CD14-positive monocyte (primary cell): Measurements from ENCODE around the gene TMX3. TPM values are rescaled to one million over a fixed set of nuclear protein-coding genes. Genes with fewer than 3 reads are reported as not detected.

ENCODE experiments used
- DNase-seq, 3 donors: peaks; one replicate each; pipeline ENCODE4 v3.0.0-alpha.2; 2011 to 2022
- H2AFZ ChIP-seq: 2 replicates; pipeline ENCODE4 v1.6.0; 2012; ENCODE audit warnings: mild to moderate bottlenecking, low read depth, low read length, inconsistent platforms; ENCODE audit not compliant: insufficient read depth, poor library complexity, severe bottlenecking
- H3K27ac ChIP-seq, 2 donors: 1 replicate in 1 of 2; 2 replicates in 1 of 2; pipeline ENCODE4 v1.5.1; 2012 to 2013; ENCODE audit warnings: low read length in 2 of 2, control low read depth in 1 of 2, inconsistent platforms in 1 of 2, low read depth in 1 of 2, mild to moderate bottlenecking in 1 of 2
- H3K27me3 ChIP-seq, 2 donors: one replicate each; pipeline versions ENCODE4 v1.6.0 to v1.6.1; 2011 to 2013; ENCODE audit warnings: low read length in 2 of 2; ENCODE audit not compliant: control insufficient read depth in 2 of 2, insufficient read depth in 2 of 2
- H3K36me3 ChIP-seq, 2 donors: replicated peaks in 1 of 2; 1 replicate in 1 of 2; 2 replicates in 1 of 2; pipeline versions ENCODE4 v1.5.1 to v1.6.1; 2012 to 2013; ENCODE audit warnings: low read length in 2 of 2, control low read depth in 1 of 2, inconsistent platforms in 1 of 2, mild to moderate bottlenecking in 1 of 2; ENCODE audit not compliant: insufficient read depth in 2 of 2, control insufficient read depth in 1 of 2
- H3K4me1 ChIP-seq, 2 donors: 1 replicate in 1 of 2; 2 replicates in 1 of 2; pipeline versions ENCODE4 v1.5.1 to v1.6.1; 2012 to 2013; ENCODE audit warnings: low read length in 2 of 2, control low read depth in 1 of 2, inconsistent platforms in 1 of 2, mild to moderate bottlenecking in 1 of 2, moderate library complexity in 1 of 2; ENCODE audit not compliant: insufficient read depth in 2 of 2, control insufficient read depth in 1 of 2
- H3K4me2 ChIP-seq: replicated peaks from 2 replicates; pipeline ENCODE3; 2012; ENCODE audit warnings: low read length, moderate library complexity, mild to moderate bottlenecking; ENCODE audit not compliant: poor library complexity, severe bottlenecking; ENCODE audit errors: extremely low read depth
- H3K4me3 ChIP-seq, 3 experiments: fragments of 200-600 bp in 1 of 3; sonication (generic) in 1 of 3; replicated peaks in 1 of 3; 1 replicate in 2 of 3; 2 replicates in 1 of 3; pipeline ENCODE4 v1.5.1; 2011 to 2013; ENCODE audit warnings: low read length in 3 of 3, mild to moderate bottlenecking in 3 of 3, control low read depth in 2 of 3, low read depth in 2 of 3, inconsistent platforms in 1 of 3, moderate library complexity in 1 of 3
- H3K79me2 ChIP-seq: 2 replicates; pipeline ENCODE4 v1.6.0; 2012; ENCODE audit warnings: mild to moderate bottlenecking, control low read depth, inconsistent platforms, low read length, moderate library complexity; ENCODE audit not compliant: insufficient read depth
- H3K9ac ChIP-seq: 2 replicates; pipeline ENCODE4 v1.6.0; 2017; ENCODE audit warnings: low read length, mild to moderate bottlenecking; ENCODE audit not compliant: insufficient read depth, poor library complexity, severe bottlenecking
- H3K9me3 ChIP-seq, 2 donors: replicated peaks in 1 of 2; 1 replicate in 1 of 2; 2 replicates in 1 of 2; pipeline versions ENCODE4 v1.5.1 to v1.6.1; 2012 to 2013; ENCODE audit warnings: low read length in 2 of 2, control low read depth in 1 of 2; ENCODE audit not compliant: control insufficient read depth in 1 of 2, insufficient read depth in 1 of 2
- H4K20me1 ChIP-seq: 2 replicates; pipeline ENCODE4 v1.6.0; 2012; ENCODE audit warnings: mild to moderate bottlenecking, low read length, control low read depth, moderate library complexity; ENCODE audit not compliant: insufficient read depth
- H3K27ac Mint-ChIP-seq, 7 donors: one replicate each; pipeline ENCODE4 v1.8.0; 2020; ENCODE audit warnings: mild to moderate bottlenecking in 7 of 7, mixed read lengths in 7 of 7, moderate library complexity in 6 of 7, inconsistent platforms in 2 of 7
- H3K27me3 Mint-ChIP-seq, 3 donors: one replicate each; pipeline ENCODE4 v1.8.0; 2021 to 2022; ENCODE audit warnings: low read depth in 3 of 3, mild to moderate bottlenecking in 3 of 3, mixed read lengths in 3 of 3, moderate library complexity in 3 of 3, inconsistent platforms in 1 of 3
- H3K36me3 Mint-ChIP-seq, 2 donors: one replicate each; pipeline ENCODE4 v1.8.0; 2020; ENCODE audit warnings: mixed read lengths in 2 of 2, inconsistent platforms in 1 of 2, mild to moderate bottlenecking in 1 of 2
- H3K4me1 Mint-ChIP-seq: one replicate; pipeline ENCODE4 v1.8.0; 2020; ENCODE audit warnings: mild to moderate bottlenecking, mixed read lengths
- H3K4me3 Mint-ChIP-seq, 2 donors: one replicate each; pipeline ENCODE4 v1.8.0; 2020; ENCODE audit warnings: mild to moderate bottlenecking in 2 of 2, mixed read lengths in 2 of 2, moderate library complexity in 1 of 2
- H3K9me3 Mint-ChIP-seq, 7 donors: one replicate each; pipeline ENCODE4 v1.8.0; 2020 to 2022; ENCODE audit warnings: mixed read lengths in 7 of 7, mild to moderate bottlenecking in 6 of 7, moderate library complexity in 6 of 7, inconsistent platforms in 2 of 7
- WGBS: methylation state at CpG from one replicate; pipeline ENCODE4 v1.1.5; 2013; ENCODE audit warnings: missing lambda C conversion rate; ENCODE audit not compliant: insufficient coverage; 5-methylcytosine and 5-hydroxymethylcytosine counted together
- intact Hi-C, 2 donors: fragments of 100-400 bp; cut with micrococcal nuclease; formaldehyde crosslinking; loops; one replicate each; pipeline versions ENCODE4 v1.15.0 to v1.15.1; 2023
- polyA plus RNA-seq, 3 donors: library from polyadenylated mRNA; depleted of rRNA in 1 of 3; unstranded in 2 of 3; stranded (reverse) in 1 of 3; fragments of 300-500 nt in 2 of 3; fragments of >200 nt in 1 of 3; fragmentation: Illumina TruSeq in 2 of 3; gene quantifications; 1 replicate in 2 of 3; 2 replicates in 1 of 3; pipeline ENCODE4 v1.2.3, GENCODE V29; 2012 to 2021
- TF ChIP-seq, protein P1 (sequence below): fragments of 200-600 bp; IDR thresholded peaks from one replicate; pipeline ENCODE4 v1.8.0; 2022; ENCODE audit warnings: antibody characterized with exemption, mild to moderate bottlenecking

The TMX3 gene
- polyA plus RNA-seq, 3 donors, result 13.7 to 37.7 (median 16.5) TPM

DNA sequence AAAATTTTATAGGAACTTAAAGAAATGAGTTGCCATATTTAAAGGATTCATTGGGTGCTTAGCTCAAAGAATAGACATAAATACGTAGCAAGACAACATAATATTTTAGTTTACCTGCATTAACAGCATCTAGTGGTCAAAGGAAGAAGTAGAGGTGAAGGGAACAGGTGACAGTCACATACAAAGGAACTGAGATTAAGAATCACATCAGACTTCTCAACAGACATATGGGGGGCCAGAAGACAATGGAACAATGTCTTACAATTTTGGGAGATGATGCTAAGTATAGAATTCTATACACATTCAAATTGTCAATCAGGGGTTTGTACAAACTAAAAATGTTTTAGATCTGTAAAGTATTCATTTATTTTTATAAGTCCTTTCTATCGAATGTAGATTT lies 44.4 kb upstream of the TMX3 start:
- Histone ChIP-seq H2AFZ (no peak overlapping the region), H3K4me3 (no peak overlapping the region), H3K9ac (no peak overlapping the region), H3K79me2 (no peaks in the 10 kb centered on the region), H3K36me3 (no peaks in the 10 kb centered on the region), H3K27me3 (no peaks in the 10 kb centered on the region), H3K4me1 (no peaks in the 10 kb centered on the region), H3K27ac (no peak overlapping the region), H3K9me3 (peaks cover 3 to 12% of the 10 kb centered on the region in 2 donors), H3K4me2 (no peak overlapping the region), H4K20me1 (no peaks in the 10 kb centered on the region)
- H3K9me3 Mint-ChIP-seq, result peaks cover 3 to 12% (median 8%) of the 10 kb centered on the region in 7 donors
- intact Hi-C loops, result no loop called here
- TF ChIP-seq, protein P1, sequence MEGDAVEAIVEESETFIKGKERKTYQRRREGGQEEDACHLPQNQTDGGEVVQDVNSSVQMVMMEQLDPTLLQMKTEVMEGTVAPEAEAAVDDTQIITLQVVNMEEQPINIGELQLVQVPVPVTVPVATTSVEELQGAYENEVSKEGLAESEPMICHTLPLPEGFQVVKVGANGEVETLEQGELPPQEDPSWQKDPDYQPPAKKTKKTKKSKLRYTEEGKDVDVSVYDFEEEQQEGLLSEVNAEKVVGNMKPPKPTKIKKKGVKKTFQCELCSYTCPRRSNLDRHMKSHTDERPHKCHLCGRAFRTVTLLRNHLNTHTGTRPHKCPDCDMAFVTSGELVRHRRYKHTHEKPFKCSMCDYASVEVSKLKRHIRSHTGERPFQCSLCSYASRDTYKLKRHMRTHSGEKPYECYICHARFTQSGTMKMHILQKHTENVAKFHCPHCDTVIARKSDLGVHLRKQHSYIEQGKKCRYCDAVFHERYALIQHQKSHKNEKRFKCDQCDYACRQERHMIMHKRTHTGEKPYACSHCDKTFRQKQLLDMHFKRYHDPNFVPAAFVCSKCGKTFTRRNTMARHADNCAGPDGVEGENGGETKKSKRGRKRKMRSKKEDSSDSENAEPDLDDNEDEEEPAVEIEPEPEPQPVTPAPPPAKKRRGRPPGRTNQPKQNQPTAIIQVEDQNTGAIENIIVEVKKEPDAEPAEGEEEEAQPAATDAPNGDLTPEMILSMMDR, result no peak
- H3K27me3 Mint-ChIP-seq, result no peaks in the 10 kb centered on the region
- no CpG with 5 or more reads among the region's 2 CpGs for WGBS
- H3K4me1 Mint-ChIP-seq, result no peaks in the 10 kb centered on the region
- DNase-seq, result no peak
- H3K27ac Mint-ChIP-seq, result no peak overlapping the region
- H3K4me3 Mint-ChIP-seq, result no peak overlapping the region
- no peaks in the 10 kb centered on the region for H3K36me3 Mint-ChIP-seq

DNA sequence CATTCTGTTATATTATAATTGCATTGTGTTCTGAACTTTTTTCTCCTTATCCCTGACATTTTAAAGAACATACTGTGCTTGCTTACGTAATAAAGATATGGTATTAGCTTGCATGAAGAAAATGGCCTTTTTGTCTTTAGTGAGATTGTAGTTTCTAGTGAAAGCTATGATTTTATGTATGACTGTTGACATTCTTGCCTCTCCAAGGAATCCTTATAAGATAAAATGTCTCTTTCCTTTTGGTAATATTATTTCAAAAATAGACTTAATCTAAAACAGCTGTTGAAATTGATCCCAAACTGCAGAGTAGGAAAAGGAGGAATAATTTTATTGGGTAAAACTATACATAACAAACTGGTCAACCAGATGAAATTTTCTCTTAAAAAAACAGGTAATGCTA lies 42.2 kb upstream of the TMX3 start:
- Histone ChIP-seq H3K4me3 (no peak overlapping the region), H3K79me2 (no peaks in the 10 kb centered on the region), H3K9ac (no peak overlapping the region), H4K20me1 (no peaks in the 10 kb centered on the region), H3K9me3 (peaks cover 3 to 12% of the 10 kb centered on the region in 2 donors), H3K4me2 (no peak overlapping the region), H3K27me3 (no peaks in the 10 kb centered on the region), H2AFZ (no peak overlapping the region), H3K27ac (no peak overlapping the region), H3K4me1 (no peaks in the 10 kb centered on the region), H3K36me3 (no peaks in the 10 kb centered on the region)
- TF ChIP-seq, protein P1, result no peak
- intact Hi-C loops, result no loop called here
- no CpG with 5 or more reads among the region's 1 CpG for WGBS
- no peak overlapping the region for H3K27ac Mint-ChIP-seq
- H3K36me3 Mint-ChIP-seq, result no peaks in the 10 kb centered on the region
- H3K9me3 Mint-ChIP-seq, result peaks cover 3 to 14% (median 11%) of the 10 kb centered on the region in 7 donors
- no peaks in the 10 kb centered on the region for H3K4me1 Mint-ChIP-seq
- no peak overlapping the region for H3K4me3 Mint-ChIP-seq
- H3K27me3 Mint-ChIP-seq, result no peaks in the 10 kb centered on the region
- DNase-seq, result no peak
